ENCODE results near the gene FGF3.

- TF ChIP-seq CTCF (IDR thresholded peaks at IDR 0.05), result no peak
- TF ChIP-seq POLR2A (IDR thresholded peaks at IDR 0.05), result no peak
Measured at GRCh38 chr11:69788956-69789355, 30.3 kb downstream of the FGF3 start.
